DND-41 (cell line): Measurements from ENCODE around the gene DYRK2.
A peak's percentile ranks its signal among the peaks of the same experiment; 100 is the strongest.

Experiments used
- ATAC-seq: fragments of 200-7000 bp; cut with Tn5 transposase; 3 replicates; pipeline ENCODE4 v1.9.1; 2021; ENCODE audit warnings: low read depth; ENCODE audit not compliant: insufficient read depth
- DNase-seq: peaks from one replicate; pipeline ENCODE4 v3.0.0-alpha.2; 2020
- H2AFZ ChIP-seq: 2 replicates; pipeline ENCODE4 v1.6.0; 2012; ENCODE audit warnings: low read depth, low read length
- H3K27ac ChIP-seq: 2 replicates; pipeline ENCODE4 v1.5.1; 2012; ENCODE audit warnings: low read length, inconsistent platforms
- H3K27me3 ChIP-seq: fragments of 200-600 bp; sonication (generic); 2 replicates; pipeline ENCODE4 v1.6.0; 2012; ENCODE audit warnings: low read length, mild to moderate bottlenecking, inconsistent platforms; ENCODE audit not compliant: insufficient read depth, poor library complexity
- H3K36me3 ChIP-seq: 2 replicates; pipeline ENCODE4 v1.5.1; 2012; ENCODE audit warnings: low read length, inconsistent platforms; ENCODE audit not compliant: insufficient read depth
- H3K4me1 ChIP-seq: 2 replicates; pipeline ENCODE4 v1.5.1; 2012; ENCODE audit warnings: mild to moderate bottlenecking, low read length; ENCODE audit not compliant: insufficient read depth
- H3K4me2 ChIP-seq: 2 replicates; pipeline ENCODE4 v1.6.0; 2012; ENCODE audit warnings: mild to moderate bottlenecking, moderate library complexity, low read length, inconsistent platforms; ENCODE audit not compliant: insufficient read depth
- H3K4me3 ChIP-seq, 2 experiments: fragments of 200-600 bp in 1 of 2; shearing (Covaris generic) in 1 of 2; 2 replicates each; pipeline ENCODE4 v1.5.1; 2012 to 2016; ENCODE audit warnings: inconsistent platforms in 2 of 2, low read length in 2 of 2, mild to moderate bottlenecking in 2 of 2, low read depth in 1 of 2, moderate library complexity in 1 of 2
- H3K79me2 ChIP-seq: 2 replicates; pipeline ENCODE4 v1.6.0; 2012; ENCODE audit warnings: low read length, inconsistent platforms; ENCODE audit not compliant: insufficient read depth
- H3K9ac ChIP-seq: 2 replicates; pipeline ENCODE4 v1.6.0; 2012; ENCODE audit warnings: low read depth, mild to moderate bottlenecking, inconsistent platforms, low read length, moderate library complexity
- H3K9me3 ChIP-seq: 2 replicates; pipeline ENCODE4 v1.5.1; 2012; ENCODE audit warnings: low read length, moderate library complexity, mild to moderate bottlenecking, inconsistent platforms; ENCODE audit not compliant: insufficient read depth, severe bottlenecking
- H4K20me1 ChIP-seq: 2 replicates; pipeline ENCODE4 v1.6.0; 2012; ENCODE audit warnings: low read length; ENCODE audit not compliant: insufficient read depth
- EZH2 ChIP-seq: IDR thresholded peaks from 3 replicates; pipeline ENCODE4 v1.6.1; 2012; ENCODE audit warnings: borderline replicate concordance, low read depth, mild to moderate bottlenecking, moderate library complexity, low read length, inconsistent platforms; ENCODE audit not compliant: severe bottlenecking
- TF ChIP-seq, protein P1 (sequence below): IDR thresholded peaks from 2 replicates; pipeline ENCODE4 v1.5.1; 2012; ENCODE audit warnings: borderline replicate concordance, low read length, moderate library complexity, mild to moderate bottlenecking; ENCODE audit not compliant: poor library complexity, severe bottlenecking; ENCODE audit errors: extremely low read depth

The DYRK2 gene

DNA sequence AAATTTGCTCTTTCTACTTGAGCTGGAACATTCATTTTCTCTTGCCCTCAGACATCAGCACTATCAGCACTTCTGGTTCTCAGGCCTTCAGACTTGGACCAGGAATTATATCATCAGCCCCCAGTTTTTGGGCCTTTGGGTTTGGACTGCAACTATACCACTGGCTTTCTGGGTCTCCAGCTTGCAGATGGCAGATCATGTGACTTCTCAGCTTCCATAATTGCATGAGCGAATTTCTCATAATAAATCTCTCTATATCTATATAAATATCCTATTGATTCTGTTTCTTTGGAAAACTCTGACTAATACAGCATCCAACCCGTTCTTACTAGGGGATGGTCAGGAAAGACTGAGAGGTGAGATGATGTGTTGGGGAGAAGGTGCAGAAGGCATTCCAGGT is 22.4 kb upstream of the DYRK2 start:
- Histone ChIP-seq H3K9me3 (no peaks in the 10 kb centered on the region), H3K27me3 (no peaks in the 10 kb centered on the region), H3K4me3 (no peak overlapping the region), H3K79me2 (no peaks in the 10 kb centered on the region), H4K20me1 (no peaks in the 10 kb centered on the region), H3K4me2 (no peak overlapping the region), H3K36me3 (no peaks in the 10 kb centered on the region), H3K27ac (no peak overlapping the region), H3K9ac (no peak overlapping the region), H2AFZ (no peak overlapping the region), H3K4me1 (peaks cover 32% of the 10 kb centered on the region)
- DNase-seq (no peak), ATAC-seq (no peak)
- TF ChIP-seq, protein P1, sequence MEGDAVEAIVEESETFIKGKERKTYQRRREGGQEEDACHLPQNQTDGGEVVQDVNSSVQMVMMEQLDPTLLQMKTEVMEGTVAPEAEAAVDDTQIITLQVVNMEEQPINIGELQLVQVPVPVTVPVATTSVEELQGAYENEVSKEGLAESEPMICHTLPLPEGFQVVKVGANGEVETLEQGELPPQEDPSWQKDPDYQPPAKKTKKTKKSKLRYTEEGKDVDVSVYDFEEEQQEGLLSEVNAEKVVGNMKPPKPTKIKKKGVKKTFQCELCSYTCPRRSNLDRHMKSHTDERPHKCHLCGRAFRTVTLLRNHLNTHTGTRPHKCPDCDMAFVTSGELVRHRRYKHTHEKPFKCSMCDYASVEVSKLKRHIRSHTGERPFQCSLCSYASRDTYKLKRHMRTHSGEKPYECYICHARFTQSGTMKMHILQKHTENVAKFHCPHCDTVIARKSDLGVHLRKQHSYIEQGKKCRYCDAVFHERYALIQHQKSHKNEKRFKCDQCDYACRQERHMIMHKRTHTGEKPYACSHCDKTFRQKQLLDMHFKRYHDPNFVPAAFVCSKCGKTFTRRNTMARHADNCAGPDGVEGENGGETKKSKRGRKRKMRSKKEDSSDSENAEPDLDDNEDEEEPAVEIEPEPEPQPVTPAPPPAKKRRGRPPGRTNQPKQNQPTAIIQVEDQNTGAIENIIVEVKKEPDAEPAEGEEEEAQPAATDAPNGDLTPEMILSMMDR, result no peak
- no peak for TF ChIP-seq EZH2

DNA sequence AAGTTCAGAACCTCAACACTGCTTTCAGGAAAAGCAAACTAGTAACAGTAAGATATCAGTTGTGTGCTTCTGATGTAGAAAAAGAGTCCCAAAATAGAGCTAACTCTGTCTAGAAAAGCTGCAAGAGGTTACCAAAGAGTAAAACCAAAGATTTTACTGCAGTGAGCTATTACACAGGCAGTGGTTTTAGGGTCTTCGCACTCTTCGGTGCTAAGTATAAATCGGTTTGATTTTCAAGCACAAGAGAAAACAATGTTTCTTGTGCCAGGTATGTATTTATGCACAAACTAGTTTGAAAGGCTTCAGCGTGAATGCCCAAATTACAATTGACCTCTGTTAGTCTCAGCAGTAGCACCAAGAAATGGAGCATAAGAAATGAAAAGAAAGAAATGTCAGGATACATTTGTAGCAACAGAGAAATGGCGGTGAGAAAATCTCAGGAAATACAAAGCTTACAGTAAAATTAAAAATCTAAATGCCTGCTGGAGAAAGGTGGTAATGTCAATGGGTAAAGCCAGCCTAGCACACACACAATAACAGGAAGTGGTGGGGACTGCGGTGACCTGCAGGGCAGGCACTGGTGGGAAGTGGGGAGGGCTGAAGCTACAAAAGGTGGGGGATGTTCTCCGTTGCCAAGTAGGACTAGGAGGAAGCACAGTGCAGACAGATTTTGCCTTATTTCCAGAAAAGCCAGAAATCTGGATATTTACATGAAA is 18.0 kb upstream of the DYRK2 start:
- H3K4me2 ChIP-seq, result peak overlapping the region; percentile 61
- H3K36me3 ChIP-seq, result no peaks in the 10 kb centered on the region
- ATAC-seq (peak; percentile 100), DNase-seq (peak; percentile 95)
- peak overlapping the region; percentile 53 for H3K9ac ChIP-seq
- H4K20me1 ChIP-seq, result no peaks in the 10 kb centered on the region
- peaks cover 55% of the 10 kb centered on the region for H3K4me1 ChIP-seq
- H3K9me3 ChIP-seq, result no peaks in the 10 kb centered on the region
- TF ChIP-seq EZH2, result no peak
- TF ChIP-seq, protein P1, result peak; percentile 58
- peak overlapping the region; percentile 98 for H3K27ac ChIP-seq
- no peaks in the 10 kb centered on the region for H3K27me3 ChIP-seq
- peak overlapping the region in 1 of 2 experiments; percentile 44; a peak in 2 of 4 replicates for H3K4me3 ChIP-seq
- no peaks in the 10 kb centered on the region for H3K79me2 ChIP-seq
- H2AFZ ChIP-seq, result peak overlapping the region; percentile 77

DNA sequence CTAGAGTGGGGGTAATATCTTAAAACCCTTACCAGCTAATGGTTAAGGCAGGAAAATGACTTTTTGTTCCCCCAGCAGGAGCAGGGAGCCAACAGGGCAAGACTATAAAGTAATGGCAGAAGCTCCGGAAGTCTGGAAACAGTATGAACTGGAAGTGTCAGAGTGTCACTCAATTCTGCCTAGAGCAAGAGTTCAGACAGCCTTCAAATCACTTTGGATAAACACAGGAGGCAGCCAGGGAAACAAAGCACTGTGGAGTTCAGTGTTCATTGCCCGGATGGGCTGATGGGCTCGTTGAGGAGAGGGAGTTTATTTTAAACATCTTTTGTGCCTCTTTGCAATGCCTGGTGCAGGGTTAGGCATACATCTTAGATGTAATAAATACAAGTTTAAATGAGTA is 16.5 kb upstream of the DYRK2 start:
- peak overlapping the region; percentile 77; the same call in 1 of the 2 replicates for H3K27ac ChIP-seq
- no peak overlapping the region for H3K4me3 ChIP-seq
- no peak for TF ChIP-seq EZH2
- TF ChIP-seq, protein P1, result no peak
- peaks cover 55% of the 10 kb centered on the region for H3K4me1 ChIP-seq
- H3K36me3 ChIP-seq, result no peaks in the 10 kb centered on the region
- H3K9ac ChIP-seq, result no peak overlapping the region
- no peak overlapping the region for H3K4me2 ChIP-seq
- no peaks in the 10 kb centered on the region for H3K79me2 ChIP-seq
- no peaks in the 10 kb centered on the region for H3K9me3 ChIP-seq
- no peak overlapping the region for H2AFZ ChIP-seq
- DNase-seq (no peak), ATAC-seq (no peak)
- H3K27me3 ChIP-seq, result no peaks in the 10 kb centered on the region
- no peaks in the 10 kb centered on the region for H4K20me1 ChIP-seq
